ENCODE data around the gene FGF21.

The FGF21 gene

DNA sequence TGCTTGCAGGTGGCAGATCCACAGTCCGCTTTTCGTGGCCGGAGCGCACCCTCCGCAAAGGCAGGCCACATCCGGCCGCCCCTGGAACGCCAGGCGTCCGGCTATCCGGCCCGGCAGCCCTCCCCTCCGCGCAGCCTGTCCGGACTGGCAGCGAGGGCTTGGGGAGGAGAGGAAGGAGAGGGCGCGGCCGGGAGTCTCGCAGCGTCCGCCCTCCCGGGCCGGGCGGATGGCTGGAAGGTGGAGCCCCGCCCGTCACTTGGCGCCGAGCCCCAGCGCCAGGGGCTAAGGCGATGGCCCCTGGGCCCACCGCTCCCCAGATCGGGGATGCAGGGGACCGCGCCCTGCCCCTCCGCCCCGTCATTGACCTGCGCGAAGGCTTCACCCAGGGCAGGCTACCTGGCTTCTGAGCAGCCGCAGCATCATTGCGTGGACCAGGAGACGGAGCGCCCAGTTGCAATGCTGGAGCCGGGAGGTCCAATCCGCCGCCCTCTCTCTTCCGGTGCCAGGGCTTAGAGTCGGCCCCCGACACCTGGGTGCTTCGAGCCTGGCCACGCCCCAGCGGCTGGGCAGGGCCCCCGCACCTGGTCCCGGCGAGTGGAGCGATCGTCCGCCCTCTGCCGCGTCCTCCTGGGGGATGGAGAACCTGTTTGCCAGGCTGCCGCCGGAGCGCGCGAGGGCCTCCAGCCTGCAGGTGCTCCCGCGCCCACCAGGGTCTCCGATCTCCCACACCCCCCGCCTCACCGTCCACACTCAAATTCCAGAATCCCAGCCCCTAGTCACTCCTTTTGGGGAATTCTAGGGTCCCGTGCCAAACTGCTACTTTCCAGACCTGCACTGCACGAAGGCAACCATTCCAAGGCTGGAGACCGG is 2.6 kb upstream of the FGF21 start, which contains the start of gene FUT1:
TSS of gene FUT1 (minus strand) at position 146 of the 870 bp plus-strand sequence. CDS start 1,360 bp downstream, outside the sequence.
- Histone ChIP-seq H3K9me3 (ENCODE audit: control insufficient read depth, low read length) (no peaks in the 10 kb centered on the region), H2AFZ (peak within 1 kb of the TSS; percentile 90), H3K4me2 (ENCODE audit: low read length) (peak within 1 kb of the TSS; percentile 83), H3K4me3 (ENCODE audit: low read depth, low read length) (peak within 1 kb of the TSS; percentile 62), H3K27me3 (ENCODE audit: control insufficient read depth, insufficient read depth, low read length) (no peaks in the 10 kb centered on the region), H3K9ac (peak within 1 kb of the TSS; percentile 41), H3K27ac (peak within 1 kb of the TSS; percentile 64), H3K4me1 (peaks cover 4% of the 10 kb centered on the region), H3K36me3 (ENCODE audit: control insufficient read depth, insufficient read depth, low read length) (no peaks in the 10 kb centered on the region), H3K79me2 (peaks cover 3% of the 10 kb centered on the region)
- TF ChIP-seq, protein P1, sequence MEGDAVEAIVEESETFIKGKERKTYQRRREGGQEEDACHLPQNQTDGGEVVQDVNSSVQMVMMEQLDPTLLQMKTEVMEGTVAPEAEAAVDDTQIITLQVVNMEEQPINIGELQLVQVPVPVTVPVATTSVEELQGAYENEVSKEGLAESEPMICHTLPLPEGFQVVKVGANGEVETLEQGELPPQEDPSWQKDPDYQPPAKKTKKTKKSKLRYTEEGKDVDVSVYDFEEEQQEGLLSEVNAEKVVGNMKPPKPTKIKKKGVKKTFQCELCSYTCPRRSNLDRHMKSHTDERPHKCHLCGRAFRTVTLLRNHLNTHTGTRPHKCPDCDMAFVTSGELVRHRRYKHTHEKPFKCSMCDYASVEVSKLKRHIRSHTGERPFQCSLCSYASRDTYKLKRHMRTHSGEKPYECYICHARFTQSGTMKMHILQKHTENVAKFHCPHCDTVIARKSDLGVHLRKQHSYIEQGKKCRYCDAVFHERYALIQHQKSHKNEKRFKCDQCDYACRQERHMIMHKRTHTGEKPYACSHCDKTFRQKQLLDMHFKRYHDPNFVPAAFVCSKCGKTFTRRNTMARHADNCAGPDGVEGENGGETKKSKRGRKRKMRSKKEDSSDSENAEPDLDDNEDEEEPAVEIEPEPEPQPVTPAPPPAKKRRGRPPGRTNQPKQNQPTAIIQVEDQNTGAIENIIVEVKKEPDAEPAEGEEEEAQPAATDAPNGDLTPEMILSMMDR (IDR thresholded peaks at IDR 0.05), result peak; percentile 15

DNA sequence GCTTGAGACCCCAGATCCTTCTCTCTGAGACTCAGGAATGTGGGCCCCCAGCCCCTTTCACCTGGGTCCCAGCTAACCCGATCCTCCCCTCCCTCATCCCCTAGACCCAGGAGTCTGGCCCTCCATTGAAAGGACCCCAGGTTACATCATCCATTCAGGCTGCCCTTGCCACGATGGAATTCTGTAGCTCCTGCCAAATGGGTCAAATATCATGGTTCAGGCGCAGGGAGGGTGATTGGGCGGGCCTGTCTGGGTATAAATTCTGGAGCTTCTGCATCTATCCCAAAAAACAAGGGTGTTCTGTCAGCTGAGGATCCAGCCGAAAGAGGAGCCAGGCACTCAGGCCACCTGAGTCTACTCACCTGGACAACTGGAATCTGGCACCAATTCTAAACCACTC is 463 bp downstream of the FGF21 start:
- Histone ChIP-seq H2AFZ (no peak overlapping the region), H3K4me1 (peaks cover 4% of the 10 kb centered on the region), H3K27ac (no peak overlapping the region), H3K9me3 (ENCODE audit: control insufficient read depth, low read length) (no peaks in the 10 kb centered on the region), H3K9ac (no peak overlapping the region), H3K36me3 (ENCODE audit: control insufficient read depth, insufficient read depth, low read length) (no peaks in the 10 kb centered on the region), H3K79me2 (peaks cover 3% of the 10 kb centered on the region), H3K4me2 (ENCODE audit: low read length) (no peak overlapping the region), H3K4me3 (ENCODE audit: low read depth, low read length) (no peak overlapping the region), H3K27me3 (ENCODE audit: control insufficient read depth, insufficient read depth, low read length) (no peaks in the 10 kb centered on the region)
- TF ChIP-seq, protein P1 (IDR thresholded peaks at IDR 0.05), result no peak

DNA sequence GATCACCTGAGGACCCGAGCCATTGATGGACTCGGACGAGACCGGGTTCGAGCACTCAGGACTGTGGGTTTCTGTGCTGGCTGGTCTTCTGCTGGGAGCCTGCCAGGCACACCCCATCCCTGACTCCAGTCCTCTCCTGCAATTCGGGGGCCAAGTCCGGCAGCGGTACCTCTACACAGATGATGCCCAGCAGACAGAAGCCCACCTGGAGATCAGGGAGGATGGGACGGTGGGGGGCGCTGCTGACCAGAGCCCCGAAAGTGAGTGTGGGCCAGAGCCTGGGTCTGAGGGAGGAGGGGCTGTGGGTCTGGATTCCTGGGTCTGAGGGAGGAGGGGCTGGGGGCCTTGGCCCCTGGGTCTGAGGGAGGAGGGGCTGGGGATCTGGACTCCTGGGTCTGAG is 888 bp downstream of the FGF21 start:
- no peak overlapping the region for H2AFZ ChIP-seq
- no peak overlapping the region for H3K27ac ChIP-seq
- no peak overlapping the region for H3K4me2 ChIP-seq (ENCODE audit: low read length)
- no peak overlapping the region for H3K9ac ChIP-seq
- no peaks in the 10 kb centered on the region for H3K27me3 ChIP-seq (ENCODE audit: control insufficient read depth, insufficient read depth, low read length)
- no peak overlapping the region for H3K4me3 ChIP-seq (ENCODE audit: low read depth, low read length)
- H3K4me1 ChIP-seq, result peaks cover 4% of the 10 kb centered on the region
- H3K36me3 ChIP-seq (ENCODE audit: control insufficient read depth, insufficient read depth, low read length), result no peaks in the 10 kb centered on the region
- TF ChIP-seq, protein P1 (IDR thresholded peaks at IDR 0.05), result no peak
- H3K79me2 ChIP-seq, result peaks cover 2% of the 10 kb centered on the region
- no peaks in the 10 kb centered on the region for H3K9me3 ChIP-seq (ENCODE audit: control insufficient read depth, low read length)

DNA sequence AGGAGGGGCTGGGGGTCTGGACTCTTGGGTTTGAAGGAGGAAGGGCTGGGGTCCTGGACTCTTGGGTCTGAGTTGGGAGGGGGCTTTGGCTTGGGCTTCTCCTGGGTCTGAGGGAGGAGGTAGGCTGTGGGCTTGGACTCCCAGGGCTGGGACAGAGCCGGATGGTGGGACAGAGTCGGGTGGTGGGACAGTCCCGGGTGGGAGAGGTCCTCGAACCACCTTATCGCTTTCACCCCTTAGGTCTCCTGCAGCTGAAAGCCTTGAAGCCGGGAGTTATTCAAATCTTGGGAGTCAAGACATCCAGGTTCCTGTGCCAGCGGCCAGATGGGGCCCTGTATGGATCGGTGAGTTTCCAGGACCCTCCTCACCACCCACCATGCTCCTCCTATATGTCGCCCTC is 1.4 kb downstream of the FGF21 start:
- no peaks in the 10 kb centered on the region for H3K79me2 ChIP-seq
- no peak overlapping the region for H3K4me3 ChIP-seq (ENCODE audit: low read depth, low read length)
- no peak overlapping the region for H3K9ac ChIP-seq
- no peaks in the 10 kb centered on the region for H3K27me3 ChIP-seq (ENCODE audit: control insufficient read depth, insufficient read depth, low read length)
- TF ChIP-seq, protein P1 (IDR thresholded peaks at IDR 0.05), result no peak
- peaks cover 4% of the 10 kb centered on the region for H3K4me1 ChIP-seq
- no peak overlapping the region for H3K27ac ChIP-seq
- no peaks in the 10 kb centered on the region for H3K36me3 ChIP-seq (ENCODE audit: control insufficient read depth, insufficient read depth, low read length)
- no peaks in the 10 kb centered on the region for H3K9me3 ChIP-seq (ENCODE audit: control insufficient read depth, low read length)
- H2AFZ ChIP-seq, result no peak overlapping the region
- no peak overlapping the region for H3K4me2 ChIP-seq (ENCODE audit: low read length)
